ENCODE data around the gene PCDHGB5.
"Not testable (repeated sequence)": the region's sequence is repeated elsewhere in the genome, so short reads cannot be mapped to it uniquely, and the experiment has no call there.

The PCDHGB5 gene

DNA sequence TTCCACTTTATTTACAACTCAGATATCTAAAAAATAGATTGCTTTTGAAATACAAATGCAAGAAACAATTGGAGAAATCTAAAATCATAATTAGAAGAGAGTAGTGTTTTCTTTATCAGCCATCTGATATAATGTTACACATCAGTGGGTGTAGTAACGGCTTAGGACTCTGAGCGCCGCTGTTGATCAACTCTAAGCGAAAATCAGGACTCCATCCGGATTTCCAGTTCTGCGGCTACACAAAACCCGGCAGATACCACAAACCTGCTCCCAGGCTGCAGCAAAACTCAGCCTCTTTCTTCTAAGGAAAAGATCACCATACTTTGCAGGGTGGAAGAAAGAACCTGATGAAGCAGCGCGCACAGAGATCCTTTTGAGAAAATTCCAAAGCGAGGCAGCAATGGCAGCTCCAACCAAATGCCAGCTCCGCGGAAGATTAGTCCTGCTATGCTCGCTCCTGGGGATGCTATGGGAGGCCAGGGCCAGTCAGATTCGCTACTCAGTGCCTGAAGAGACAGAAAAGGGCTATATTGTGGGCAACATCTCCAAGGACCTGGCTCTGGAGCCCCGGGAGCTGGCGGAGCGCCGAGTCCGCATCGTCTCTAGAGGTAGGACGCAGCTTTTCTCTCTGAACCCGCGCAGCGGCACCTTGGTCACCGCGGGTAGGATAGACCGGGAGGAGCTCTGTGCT, 5.0 kb downstream of the PCDHGB5 start, which contains the start of gene PCDHGA9:
Gene PCDHGA9 (plus strand): TSS at position 226 of the 691 bp plus-strand sequence. CDS start 175 bp downstream, at position 401.
- no peak within 1 kb of the TSS for H3K9ac ChIP-seq (ENCODE audit: low read depth, low read length)
- H3K4me3 ChIP-seq (ENCODE audit: low read length): peak within 1 kb of the TSS; percentile 60
- peaks cover 49% of the 10 kb centered on the region for H3K9me3 ChIP-seq (replicated peaks; ENCODE audit: low read length)
- H3K27me3 ChIP-seq (ENCODE audit: control insufficient read depth, insufficient read depth, low read length): no peaks in the 10 kb centered on the region
- H3K36me3 ChIP-seq (ENCODE audit: insufficient read depth, low read length): peaks cover 5% of the 10 kb centered on the region
- H3K4me1 ChIP-seq (ENCODE audit: control insufficient read depth, insufficient read depth, low read length): no peaks in the 10 kb centered on the region
- H3K4me2 ChIP-seq (ENCODE audit: low read length): peak within 1 kb of the TSS; percentile 67

DNA sequence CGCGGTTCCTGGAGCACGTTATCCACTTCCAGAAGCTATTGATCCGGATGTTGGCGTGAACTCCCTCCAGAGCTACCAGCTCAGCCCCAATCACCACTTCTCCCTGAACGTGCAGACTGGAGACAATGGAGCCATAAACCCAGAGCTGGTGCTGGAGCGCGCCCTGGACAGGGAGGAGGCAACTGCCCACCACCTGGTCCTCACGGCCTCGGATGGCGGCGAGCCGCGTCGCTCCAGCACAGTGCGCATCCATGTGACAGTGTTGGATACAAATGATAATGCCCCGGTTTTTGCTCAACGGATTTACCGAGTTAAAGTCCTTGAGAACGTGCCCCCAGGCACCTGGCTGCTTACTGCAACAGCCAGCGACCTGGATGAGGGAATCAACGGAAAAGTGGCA, 5.6 kb downstream of the PCDHGB5 start:
- Histone ChIP-seq H3K4me1 (ENCODE audit: control insufficient read depth, insufficient read depth, low read length) (no peaks in the 10 kb centered on the region), H3K36me3 (ENCODE audit: insufficient read depth, low read length) (peaks cover 5% of the 10 kb centered on the region), H3K4me3 (ENCODE audit: low read length) (peak overlapping the region; percentile 60), H3K9ac (ENCODE audit: low read depth, low read length) (no peak overlapping the region), H3K4me2 (ENCODE audit: low read length) (no peak overlapping the region), H3K27me3 (ENCODE audit: control insufficient read depth, insufficient read depth, low read length) (no peaks in the 10 kb centered on the region), H3K9me3 (replicated peaks; ENCODE audit: low read length) (peaks cover 49% of the 10 kb centered on the region)

DNA sequence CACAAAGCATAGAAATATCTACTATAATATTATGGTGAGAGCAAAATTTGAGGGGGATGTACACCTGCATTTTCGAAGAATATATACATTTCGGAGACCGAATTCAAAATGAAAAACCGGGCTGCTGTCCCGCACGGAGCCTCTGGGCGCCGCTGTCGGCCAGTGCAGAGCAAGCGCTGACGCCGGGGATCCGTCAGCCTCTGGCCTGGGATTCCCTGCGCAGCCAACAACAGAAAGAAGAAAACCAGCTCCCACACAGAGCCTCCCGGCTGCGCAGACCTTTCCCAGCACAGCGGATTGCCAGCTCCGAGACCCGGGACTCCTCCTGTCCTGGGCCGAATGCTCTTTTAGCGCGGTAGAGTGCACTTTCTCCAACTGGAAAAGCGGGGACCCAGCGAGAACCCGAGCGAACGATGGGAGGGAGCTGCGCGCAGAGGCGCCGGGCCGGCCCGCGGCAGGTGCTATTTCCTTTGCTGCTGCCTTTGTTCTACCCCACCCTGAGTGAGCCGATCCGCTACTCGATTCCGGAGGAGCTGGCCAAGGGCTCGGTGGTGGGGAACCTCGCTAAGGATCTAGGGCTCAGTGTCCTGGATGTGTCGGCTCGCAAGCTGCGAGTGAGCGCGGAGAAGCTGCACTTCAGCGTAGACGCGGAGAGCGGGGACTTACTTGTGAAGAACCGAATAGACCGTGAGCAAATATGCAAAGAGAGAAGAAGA, 10.2 kb downstream of the PCDHGB5 start, which contains the start of gene PCDHGB6:
Gene PCDHGB6 (plus strand): TSS at position 232 of the 716 bp plus-strand sequence. CDS start 182 bp downstream, at position 414.
- H3K36me3 ChIP-seq (ENCODE audit: insufficient read depth, low read length); H3K27me3 ChIP-seq (ENCODE audit: control insufficient read depth, insufficient read depth, low read length); H3K4me2 ChIP-seq (ENCODE audit: low read length); H3K4me1 ChIP-seq (ENCODE audit: control insufficient read depth, insufficient read depth, low read length); H3K9ac ChIP-seq (ENCODE audit: low read depth, low read length): not testable (repeated sequence)
- Histone ChIP-seq H3K9me3 (replicated peaks; ENCODE audit: low read length) (peaks cover 46% of the 10 kb centered on the region), H3K4me3 (ENCODE audit: low read length) (peak within 1 kb of the TSS; percentile 53)

DNA sequence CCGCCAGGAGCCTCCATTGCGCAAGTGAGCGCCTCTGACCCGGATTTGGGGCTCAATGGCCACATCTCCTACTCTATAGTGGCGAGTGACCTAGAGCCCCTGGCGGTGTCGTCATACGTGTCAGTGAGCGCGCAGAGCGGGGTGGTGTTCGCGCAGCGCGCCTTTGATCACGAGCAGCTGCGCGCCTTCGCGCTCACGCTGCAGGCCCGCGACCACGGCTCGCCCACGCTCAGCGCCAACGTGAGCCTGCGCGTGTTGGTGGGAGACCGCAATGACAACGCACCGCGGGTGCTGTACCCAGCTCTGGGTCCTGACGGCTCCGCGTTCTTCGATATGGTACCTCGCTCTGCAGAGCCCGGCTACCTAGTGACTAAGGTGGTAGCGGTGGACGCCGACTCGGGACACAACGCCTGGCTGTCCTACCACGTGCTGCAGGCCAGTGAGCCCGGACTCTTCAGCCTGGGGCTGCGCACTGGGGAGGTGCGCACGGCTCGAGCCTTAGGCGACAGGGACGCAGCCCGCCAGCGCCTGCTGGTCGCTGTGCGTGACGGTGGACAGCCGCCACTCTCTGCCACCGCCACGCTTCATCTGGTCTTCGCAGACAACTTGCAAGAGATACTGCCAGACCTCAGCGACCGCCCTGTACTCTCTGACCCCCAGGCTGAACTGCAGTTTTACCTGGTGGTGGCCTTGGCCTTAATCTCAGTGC, 12.0 kb downstream of the PCDHGB5 start:
- Histone ChIP-seq H3K4me2 (ENCODE audit: low read length) (no peak overlapping the region), H3K4me3 (ENCODE audit: low read length) (no peak overlapping the region), H3K9ac (ENCODE audit: low read depth, low read length) (no peak overlapping the region), H3K36me3 (ENCODE audit: insufficient read depth, low read length) (peaks cover 13% of the 10 kb centered on the region), H3K4me1 (ENCODE audit: control insufficient read depth, insufficient read depth, low read length) (no peaks in the 10 kb centered on the region), H3K27me3 (ENCODE audit: control insufficient read depth, insufficient read depth, low read length) (no peaks in the 10 kb centered on the region), H3K9me3 (replicated peaks; ENCODE audit: low read length) (peaks cover 45% of the 10 kb centered on the region)

DNA sequence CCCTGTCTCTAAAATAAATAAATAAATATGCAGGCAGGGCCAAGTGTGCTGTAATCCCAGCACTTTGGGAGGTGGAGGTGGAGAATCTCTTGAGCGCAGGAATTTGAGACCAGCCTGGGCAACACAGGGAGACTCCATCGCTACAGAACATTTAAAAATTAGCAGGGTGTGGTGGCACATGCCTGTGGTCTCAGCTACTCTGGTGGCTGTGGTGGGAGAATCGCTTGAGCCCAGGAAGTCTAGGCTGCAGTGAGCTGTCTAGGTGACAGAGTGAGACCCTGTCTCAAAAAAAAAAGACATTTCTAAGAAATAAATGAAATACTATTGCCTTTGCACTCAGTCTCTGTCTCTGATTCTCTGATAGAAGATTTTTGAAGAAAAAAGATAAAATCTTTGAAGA, 13.8 kb downstream of the PCDHGB5 start:
- no peaks in the 10 kb centered on the region for H3K27me3 ChIP-seq (ENCODE audit: control insufficient read depth, insufficient read depth, low read length)

DNA sequence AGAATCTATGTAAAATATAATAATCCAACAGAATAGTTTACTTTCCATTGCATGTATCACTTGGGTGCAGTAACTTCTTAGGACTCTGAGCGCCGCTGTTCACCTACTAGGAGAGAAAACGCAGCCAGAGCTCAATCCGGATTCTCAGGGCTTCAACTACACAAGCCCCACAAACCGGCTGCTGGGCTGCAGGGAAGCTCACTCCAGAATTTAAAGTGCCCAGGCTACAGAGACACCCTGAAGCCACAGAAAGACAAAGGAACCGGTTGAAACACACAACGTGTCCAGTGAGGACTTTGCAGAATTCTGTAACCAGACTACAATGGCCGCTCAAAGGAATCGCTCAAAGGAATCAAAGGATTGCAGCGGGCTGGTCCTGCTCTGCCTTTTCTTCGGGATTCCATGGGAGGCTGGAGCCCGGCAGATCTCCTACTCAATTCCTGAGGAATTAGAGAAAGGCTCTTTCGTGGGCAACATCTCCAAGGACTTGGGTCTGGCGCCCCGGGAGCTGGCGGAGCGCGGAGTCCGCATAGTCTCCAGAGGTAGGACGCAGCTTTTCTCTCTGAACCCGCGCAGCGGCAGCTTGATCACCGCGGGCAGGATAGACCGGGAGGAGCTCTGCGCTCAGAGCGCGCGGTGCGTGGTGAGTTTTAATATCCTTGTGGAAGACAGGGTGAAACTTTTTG, 15.2 kb downstream of the PCDHGB5 start, which contains the start of gene PCDHGA10:
Gene PCDHGA10 (plus strand): TSS at position 134 of the 686 bp plus-strand sequence. CDS start 189 bp downstream, at position 323.
- H3K4me2 ChIP-seq (ENCODE audit: low read length): peak within 1 kb of the TSS; percentile 71
- H3K9me3 ChIP-seq (replicated peaks; ENCODE audit: low read length): peaks cover 41% of the 10 kb centered on the region
- no peaks in the 10 kb centered on the region for H3K27me3 ChIP-seq (ENCODE audit: control insufficient read depth, insufficient read depth, low read length)
- no peaks in the 10 kb centered on the region for H3K4me1 ChIP-seq (ENCODE audit: control insufficient read depth, insufficient read depth, low read length)
- peaks cover 13% of the 10 kb centered on the region for H3K36me3 ChIP-seq (ENCODE audit: insufficient read depth, low read length)
- no peak within 1 kb of the TSS for H3K9ac ChIP-seq (ENCODE audit: low read depth, low read length)
- peak within 1 kb of the TSS; percentile 59 for H3K4me3 ChIP-seq (ENCODE audit: low read length)

More for the DNA sequence above, 13.8 kb downstream of the PCDHGB5 start:
- H3K4me2 ChIP-seq (ENCODE audit: low read length): no peak overlapping the region
- H3K9ac ChIP-seq (ENCODE audit: low read depth, low read length): no peak overlapping the region
- H3K4me1 ChIP-seq (ENCODE audit: control insufficient read depth, insufficient read depth, low read length): no peaks in the 10 kb centered on the region
- no peak overlapping the region for H3K4me3 ChIP-seq (ENCODE audit: low read length)
- H3K9me3 ChIP-seq (replicated peaks; ENCODE audit: low read length): peaks cover 41% of the 10 kb centered on the region
- peaks cover 13% of the 10 kb centered on the region for H3K36me3 ChIP-seq (ENCODE audit: insufficient read depth, low read length)

DNA sequence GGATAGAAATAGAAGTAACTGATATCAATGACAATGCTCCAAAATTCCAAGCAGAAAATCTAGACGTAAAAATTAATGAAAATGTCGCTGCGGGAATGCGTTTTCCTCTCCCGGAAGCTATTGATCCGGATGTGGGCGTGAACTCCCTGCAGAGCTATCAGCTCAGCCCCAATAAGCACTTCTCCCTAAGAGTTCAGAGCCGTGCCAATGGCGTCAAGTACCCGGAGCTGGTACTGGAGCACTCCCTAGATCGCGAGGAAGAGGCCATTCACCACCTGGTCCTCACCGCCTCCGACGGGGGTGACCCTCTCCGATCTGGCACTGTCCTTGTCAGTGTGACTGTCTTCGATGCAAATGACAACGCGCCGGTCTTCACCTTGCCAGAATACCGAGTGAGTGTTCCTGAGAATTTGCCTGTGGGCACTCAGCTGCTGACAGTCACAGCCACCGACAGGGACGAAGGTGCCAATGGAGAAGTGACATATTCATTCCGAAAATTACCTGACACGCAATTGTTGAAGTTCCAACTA, 15.9 kb downstream of the PCDHGB5 start:
- Histone ChIP-seq H3K27me3 (ENCODE audit: control insufficient read depth, insufficient read depth, low read length) (no peaks in the 10 kb centered on the region), H3K4me1 (ENCODE audit: control insufficient read depth, insufficient read depth, low read length) (no peaks in the 10 kb centered on the region), H3K4me3 (ENCODE audit: low read length) (peak overlapping the region; percentile 59), H3K36me3 (ENCODE audit: insufficient read depth, low read length) (peaks cover 13% of the 10 kb centered on the region), H3K4me2 (ENCODE audit: low read length) (peak overlapping the region; percentile 71), H3K9me3 (replicated peaks; ENCODE audit: low read length) (peaks cover 44% of the 10 kb centered on the region), H3K9ac (ENCODE audit: low read depth, low read length) (no peak overlapping the region)

DNA sequence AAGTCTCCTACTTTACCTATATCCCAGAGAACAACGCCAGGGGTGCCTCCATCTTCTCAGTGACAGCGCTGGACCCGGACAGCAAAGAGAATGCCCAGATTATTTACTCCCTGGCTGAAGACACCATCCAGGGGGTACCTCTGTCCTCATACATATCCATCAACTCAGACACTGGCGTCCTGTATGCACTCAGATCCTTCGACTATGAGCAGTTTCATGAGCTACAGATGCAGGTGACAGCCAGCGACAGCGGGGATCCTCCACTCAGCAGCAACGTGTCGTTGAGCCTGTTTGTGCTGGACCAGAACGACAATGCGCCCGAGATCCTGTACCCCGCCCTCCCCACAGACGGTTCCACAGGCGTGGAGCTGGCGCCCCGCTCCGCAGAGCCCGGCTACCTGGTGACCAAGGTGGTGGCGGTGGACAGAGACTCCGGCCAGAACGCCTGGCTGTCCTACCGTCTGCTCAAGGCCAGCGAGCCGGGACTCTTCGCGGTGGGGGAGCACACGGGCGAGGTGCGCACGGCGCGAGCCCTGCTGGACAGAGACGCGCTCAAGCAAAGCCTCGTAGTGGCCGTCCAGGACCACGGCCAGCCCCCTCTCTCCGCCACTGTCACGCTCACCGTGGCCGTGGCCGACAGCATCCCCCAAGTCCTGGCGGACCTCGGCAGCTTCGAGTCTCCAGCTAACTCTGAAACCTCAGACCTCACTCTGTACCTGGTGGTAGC, 17.0 kb downstream of the PCDHGB5 start:
- Histone ChIP-seq H3K36me3 (ENCODE audit: insufficient read depth, low read length) (peaks cover 13% of the 10 kb centered on the region), H3K9me3 (replicated peaks; ENCODE audit: low read length) (peaks cover 44% of the 10 kb centered on the region)
- not testable (repeated sequence) for H3K9ac ChIP-seq (ENCODE audit: low read depth, low read length); H3K4me3 ChIP-seq (ENCODE audit: low read length); H3K4me2 ChIP-seq (ENCODE audit: low read length); H3K27me3 ChIP-seq (ENCODE audit: control insufficient read depth, insufficient read depth, low read length); H3K4me1 ChIP-seq (ENCODE audit: control insufficient read depth, insufficient read depth, low read length)

DNA sequence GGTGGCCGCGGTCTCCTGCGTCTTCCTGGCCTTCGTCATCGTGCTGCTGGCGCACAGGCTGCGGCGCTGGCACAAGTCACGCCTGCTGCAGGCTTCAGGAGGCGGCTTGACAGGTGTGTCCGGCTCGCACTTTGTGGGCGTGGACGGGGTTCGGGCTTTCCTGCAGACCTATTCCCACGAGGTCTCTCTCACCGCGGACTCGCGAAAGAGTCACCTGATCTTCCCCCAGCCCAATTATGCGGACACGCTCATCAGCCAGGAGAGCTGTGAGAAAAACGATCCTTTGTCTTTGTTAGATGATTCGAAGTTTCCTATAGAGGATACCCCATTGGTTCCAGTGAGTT, 17.5 kb downstream of the PCDHGB5 start:
- H3K4me1 ChIP-seq (ENCODE audit: control insufficient read depth, insufficient read depth, low read length); H3K4me3 ChIP-seq (ENCODE audit: low read length); H3K27me3 ChIP-seq (ENCODE audit: control insufficient read depth, insufficient read depth, low read length); H3K9ac ChIP-seq (ENCODE audit: low read depth, low read length); H3K4me2 ChIP-seq (ENCODE audit: low read length): not testable (repeated sequence)
- H3K9me3 ChIP-seq (replicated peaks; ENCODE audit: low read length): peaks cover 42% of the 10 kb centered on the region
- H3K36me3 ChIP-seq (ENCODE audit: insufficient read depth, low read length): peaks cover 13% of the 10 kb centered on the region

DNA sequence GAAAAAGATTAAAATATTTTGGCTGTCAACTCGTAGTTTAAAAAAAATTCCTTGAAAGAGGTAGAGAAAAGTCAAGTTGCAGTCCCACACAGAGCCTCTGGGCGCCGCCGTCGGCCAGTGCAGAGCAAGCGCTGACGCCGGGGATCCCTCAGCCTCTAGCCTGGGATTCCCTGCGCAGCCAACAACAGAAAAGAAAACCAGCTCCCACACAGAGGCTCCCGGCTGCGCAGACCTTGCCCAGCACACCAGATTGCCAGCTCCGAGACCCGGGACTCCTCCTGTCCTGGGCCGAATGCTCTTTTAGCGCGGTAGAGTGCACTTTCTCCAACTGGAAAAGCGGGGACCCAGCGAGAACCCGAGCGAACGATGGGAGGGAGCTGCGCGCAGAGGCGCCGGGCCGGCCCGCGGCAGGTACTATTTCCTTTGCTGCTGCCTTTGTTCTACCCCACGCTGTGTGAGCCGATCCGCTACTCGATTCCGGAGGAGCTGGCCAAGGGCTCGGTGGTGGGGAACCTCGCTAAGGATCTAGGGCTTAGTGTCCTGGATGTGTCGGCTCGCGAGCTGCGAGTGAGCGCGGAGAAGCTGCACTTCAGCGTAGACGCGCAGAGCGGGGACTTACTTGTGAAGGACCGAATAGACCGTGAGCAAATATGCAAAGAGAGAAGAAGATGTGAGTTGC, 19.9 kb downstream of the PCDHGB5 start, which contains the start of gene PCDHGB7:
Gene PCDHGB7 (plus strand): TSS at position 184 of the 679 bp plus-strand sequence. CDS start 183 bp downstream, at position 367.
- Histone ChIP-seq H3K9me3 (replicated peaks; ENCODE audit: low read length) (peaks cover 51% of the 10 kb centered on the region), H3K4me3 (ENCODE audit: low read length) (peak within 1 kb of the TSS; percentile 65), H3K9ac (ENCODE audit: low read depth, low read length) (peak within 1 kb of the TSS; percentile 50), H3K36me3 (ENCODE audit: insufficient read depth, low read length) (peaks cover 13% of the 10 kb centered on the region), H3K4me2 (ENCODE audit: low read length) (peak within 1 kb of the TSS; percentile 64)
- H3K27me3 ChIP-seq (ENCODE audit: control insufficient read depth, insufficient read depth, low read length); H3K4me1 ChIP-seq (ENCODE audit: control insufficient read depth, insufficient read depth, low read length): not testable (repeated sequence)

Data from skeletal muscle satellite cell (primary cell).